OCI-LY1 (cell line): ENCODE results near the gene RFPL3.

Experiments
- CTCF ChIP-seq: fragments of 200-600 bp; sonication (generic), shearing (Covaris generic); IDR thresholded peaks from 2 replicates; pipeline ENCODE4 v1.5.1; 2017; ENCODE audit warnings: mild to moderate bottlenecking, antibody characterized with exemption, low read length, moderate library complexity, mixed read lengths
- EZH2 ChIP-seq: fragments of 200-600 bp; sonication (generic), shearing (Covaris generic); IDR thresholded peaks from 2 replicates; pipeline ENCODE4 v1.8.0; 2017; ENCODE audit warnings: borderline replicate concordance, mixed run types, mild to moderate bottlenecking, antibody characterized with exemption, low read length, moderate library complexity, mixed read lengths

DNA sequence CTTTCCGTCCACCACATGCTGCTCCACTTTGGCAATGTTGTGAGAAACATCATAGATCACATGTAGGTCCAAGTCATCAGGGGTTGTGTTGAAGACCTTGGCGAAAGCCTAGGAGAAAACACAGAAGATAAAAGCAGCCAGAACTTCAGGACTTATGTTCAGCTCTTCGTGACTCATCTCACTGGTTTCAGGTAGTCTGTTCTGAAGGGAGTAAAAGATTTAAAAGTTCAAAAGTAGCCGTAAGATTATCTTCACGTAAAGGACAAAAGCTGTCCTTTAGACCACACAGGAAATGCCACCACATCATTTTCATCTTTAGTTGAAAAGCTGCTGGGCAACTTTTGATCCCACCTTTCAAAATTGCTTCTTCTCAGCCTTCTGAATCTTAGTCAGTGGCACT, 37.4 kb downstream of the RFPL3 start:
- no peak for TF ChIP-seq CTCF
- no peak for TF ChIP-seq EZH2
